Peyer's patch (tissue), 4 donors: Measurements from ENCODE around the gene PARVA.

ENCODE experiments used
- POLR2A ChIP-seq, 2 donors: fragments of 450-650 bp; IDR thresholded peaks; one replicate each; pipeline ENCODE4 v1.5.1; 2017; ENCODE audit warnings: antibody characterized with exemption in 2 of 2, mild to moderate bottlenecking in 2 of 2, moderate library complexity in 2 of 2
- TF ChIP-seq, protein P1 (sequence below), 6 experiments: fragments of 450-650 bp in 4 of 6; fragments of 200-600 bp in 2 of 6; sonication (generic) in 1 of 6; IDR thresholded peaks; one replicate each; pipeline ENCODE4 v1.5.1; 2017 to 2019; ENCODE audit warnings: antibody characterized with exemption in 6 of 6, mild to moderate bottlenecking in 3 of 6, moderate library complexity in 1 of 6

DNA sequence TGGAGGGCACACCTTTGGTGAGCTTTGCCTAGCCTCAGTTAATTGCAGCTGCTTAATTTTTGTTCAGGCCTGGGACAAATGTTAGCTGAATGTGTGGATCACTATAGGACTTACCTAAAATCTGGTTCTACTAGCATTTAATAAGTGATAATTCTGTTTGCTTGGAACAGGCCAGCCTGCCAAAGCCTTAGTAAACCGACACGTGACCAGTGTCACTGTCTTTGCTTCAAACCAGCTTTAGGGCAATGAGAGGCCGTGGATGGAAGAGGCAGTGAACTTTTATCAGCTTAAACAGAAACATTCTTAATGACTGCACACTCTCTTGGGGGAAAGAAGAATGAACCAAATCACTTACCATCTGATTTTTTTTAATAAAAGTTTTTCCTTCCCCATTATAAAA is 10.8 kb downstream of the PARVA start:
- no peak for TF ChIP-seq POLR2A (IDR thresholded peaks at IDR 0.05)
- TF ChIP-seq, protein P1, sequence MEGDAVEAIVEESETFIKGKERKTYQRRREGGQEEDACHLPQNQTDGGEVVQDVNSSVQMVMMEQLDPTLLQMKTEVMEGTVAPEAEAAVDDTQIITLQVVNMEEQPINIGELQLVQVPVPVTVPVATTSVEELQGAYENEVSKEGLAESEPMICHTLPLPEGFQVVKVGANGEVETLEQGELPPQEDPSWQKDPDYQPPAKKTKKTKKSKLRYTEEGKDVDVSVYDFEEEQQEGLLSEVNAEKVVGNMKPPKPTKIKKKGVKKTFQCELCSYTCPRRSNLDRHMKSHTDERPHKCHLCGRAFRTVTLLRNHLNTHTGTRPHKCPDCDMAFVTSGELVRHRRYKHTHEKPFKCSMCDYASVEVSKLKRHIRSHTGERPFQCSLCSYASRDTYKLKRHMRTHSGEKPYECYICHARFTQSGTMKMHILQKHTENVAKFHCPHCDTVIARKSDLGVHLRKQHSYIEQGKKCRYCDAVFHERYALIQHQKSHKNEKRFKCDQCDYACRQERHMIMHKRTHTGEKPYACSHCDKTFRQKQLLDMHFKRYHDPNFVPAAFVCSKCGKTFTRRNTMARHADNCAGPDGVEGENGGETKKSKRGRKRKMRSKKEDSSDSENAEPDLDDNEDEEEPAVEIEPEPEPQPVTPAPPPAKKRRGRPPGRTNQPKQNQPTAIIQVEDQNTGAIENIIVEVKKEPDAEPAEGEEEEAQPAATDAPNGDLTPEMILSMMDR (IDR thresholded peaks at IDR 0.05) = no peak
